Muscle of leg (tissue), 11 donors: ENCODE data around the gene HEPN1. TPM values are rescaled to one million over a fixed set of nuclear protein-coding genes. Genes with fewer than 3 reads are reported as not detected.
A peak's percentile ranks its signal among the peaks of the same experiment; 100 is the strongest.

Source experiments
- DNase-seq: peaks from one replicate; pipeline ENCODE4 v3.0.0; 2013
- H3K27ac ChIP-seq: one replicate; pipeline ENCODE4 v1.5.1; 2013; ENCODE audit warnings: mild to moderate bottlenecking, low read length, control low read depth
- H3K27me3 ChIP-seq: one replicate; pipeline ENCODE4 v1.6.1; 2013; ENCODE audit warnings: low read length; ENCODE audit not compliant: control insufficient read depth, insufficient read depth
- H3K36me3 ChIP-seq: one replicate; pipeline ENCODE4 v1.6.1; 2013; ENCODE audit warnings: low read length; ENCODE audit not compliant: control insufficient read depth, insufficient read depth
- H3K4me1 ChIP-seq: one replicate; pipeline ENCODE4 v1.6.1; 2013; ENCODE audit warnings: low read length; ENCODE audit not compliant: control insufficient read depth, insufficient read depth
- H3K4me3 ChIP-seq: one replicate; pipeline ENCODE4 v1.5.1; 2013; ENCODE audit warnings: low read length, control low read depth
- H3K9me3 ChIP-seq: replicated peaks from 2 replicates; pipeline ENCODE4 v1.6.1; 2013; ENCODE audit warnings: low read depth, low read length; ENCODE audit not compliant: control insufficient read depth
- WGBS: methylation state at CpG from one replicate; pipeline ENCODE4 v1.1.5; 2013; ENCODE audit warnings: missing lambda C conversion rate; ENCODE audit not compliant: insufficient coverage; 5-methylcytosine and 5-hydroxymethylcytosine counted together
- polyA plus RNA-seq, 8 donors: library from polyadenylated mRNA; unstranded; fragments of 120-200 nt; gene quantifications; one replicate each; pipeline versions ENCODE4 v1.2.1 to v1.2.3, GENCODE V29; 2013; ENCODE audit warnings: inconsistent platforms in 1 of 8, low replicate concordance in 1 of 8; ENCODE audit not compliant: insufficient read length in 8 of 8, insufficient read depth in 1 of 8
- total RNA-seq: library from RNA; stranded (reverse); fragments of 120-200 nt; gene quantifications from one replicate; pipeline ENCODE4 v1.2.4, GENCODE V29; 2013

HEPN1 gene
- total and polyA plus RNA-seq, 9 donors, result 0.10 to 0.15 (median 0.12) TPM; not detected in 5

DNA sequence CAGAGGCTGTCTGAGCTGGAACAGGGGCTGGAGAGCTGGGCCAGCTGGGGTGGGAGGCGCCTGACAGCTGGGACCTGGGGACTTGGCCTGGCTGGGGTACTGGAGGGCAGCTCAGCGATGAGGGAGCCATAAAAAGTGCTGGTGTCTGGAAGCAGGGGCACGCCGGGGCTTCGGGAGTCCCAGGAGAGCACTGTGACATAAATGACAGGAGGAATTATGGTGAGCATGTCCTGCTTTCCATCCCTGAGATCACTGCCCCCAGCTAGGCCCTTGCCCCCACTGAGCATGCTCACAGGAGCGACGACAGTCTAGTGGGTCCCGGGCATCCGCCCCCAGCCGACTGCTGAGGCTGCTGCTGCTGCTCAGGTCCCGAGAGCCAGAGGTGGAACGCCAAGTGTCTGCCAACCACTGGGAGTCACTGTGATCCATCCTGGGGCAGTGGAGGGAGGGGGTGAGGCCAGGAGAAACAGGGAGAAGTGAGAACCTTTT is 27.6 kb upstream of the HEPN1 start:
- peaks cover 16% of the 10 kb centered on the region for H3K36me3 ChIP-seq
- no peaks in the 10 kb centered on the region for H3K9me3 ChIP-seq
- 22% methylated on average over 12 of the region's 12 CpGs for WGBS
- H3K4me3 ChIP-seq, result no peak overlapping the region
- DNase-seq, result peak; percentile 58
- peaks cover 2% of the 10 kb centered on the region for H3K27me3 ChIP-seq
- H3K27ac ChIP-seq, result peak overlapping the region; percentile 10
- peaks cover 68% of the 10 kb centered on the region for H3K4me1 ChIP-seq

DNA sequence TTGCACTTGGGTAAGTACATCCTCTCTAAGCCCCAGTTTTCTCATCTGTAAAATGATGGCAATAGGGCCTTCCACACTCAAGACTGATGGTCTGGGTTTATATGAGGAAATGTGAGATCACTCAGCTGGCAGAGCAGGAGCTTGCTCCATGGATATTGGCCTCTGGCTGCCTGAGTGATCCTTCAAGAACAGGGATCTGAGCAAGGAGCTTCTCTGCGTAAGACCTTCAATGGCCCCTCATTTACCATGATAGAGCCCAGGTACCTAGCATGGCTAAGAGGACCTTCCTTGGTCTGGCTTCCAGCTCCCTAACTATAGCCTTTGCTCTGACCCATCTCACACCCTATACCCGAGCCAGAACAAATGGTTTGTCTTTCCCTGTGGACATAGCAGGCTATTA is 26.9 kb upstream of the HEPN1 start:
- DNase-seq, result no peak
- Histone ChIP-seq H3K4me1 (peaks cover 74% of the 10 kb centered on the region), H3K27ac (no peak overlapping the region), H3K9me3 (no peaks in the 10 kb centered on the region), H3K36me3 (peaks cover 16% of the 10 kb centered on the region), H3K27me3 (peaks cover 2% of the 10 kb centered on the region), H3K4me3 (no peak overlapping the region)
- WGBS, result 73% methylated on average over 2 of the region's 2 CpGs

DNA sequence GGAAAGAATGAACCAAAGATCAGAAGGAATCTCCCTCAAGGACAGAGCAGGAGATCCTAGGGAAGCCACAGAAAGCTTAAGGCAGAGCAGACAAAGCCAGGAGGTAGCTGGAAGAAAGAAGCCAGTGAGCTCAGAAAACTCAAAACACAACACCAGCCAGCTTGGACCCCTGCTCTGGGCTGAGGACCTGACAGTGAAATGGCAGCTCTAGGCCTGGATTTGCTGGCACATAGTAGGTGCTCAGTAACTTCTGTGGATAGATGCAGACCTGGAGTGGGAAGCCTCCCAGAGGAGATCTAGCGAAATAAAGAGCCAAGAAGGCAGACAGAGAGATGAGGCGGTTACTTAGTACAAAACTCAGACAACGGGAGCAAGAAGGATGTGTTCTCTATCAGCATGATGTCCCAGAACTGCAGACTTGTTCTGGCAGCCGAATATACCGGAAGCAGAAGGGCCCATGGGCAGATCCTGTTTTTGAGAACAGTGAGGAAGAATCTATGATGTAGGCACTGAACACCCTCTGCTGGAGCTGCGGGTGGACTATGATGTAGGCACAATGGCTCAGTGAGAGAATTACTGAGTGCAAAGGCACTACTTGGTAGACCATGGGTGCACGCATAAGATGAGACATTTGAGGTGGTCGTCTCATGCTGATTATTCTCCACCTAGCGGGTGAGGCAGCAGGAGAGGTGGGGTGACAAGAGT is 26.1 kb upstream of the HEPN1 start:
- no peaks in the 10 kb centered on the region for H3K9me3 ChIP-seq
- 76% methylated on average over 9 of the region's 9 CpGs for WGBS
- H3K36me3 ChIP-seq, result peaks cover 16% of the 10 kb centered on the region
- DNase-seq, result peak; percentile 50
- H3K27ac ChIP-seq, result no peak overlapping the region
- H3K27me3 ChIP-seq, result peaks cover 2% of the 10 kb centered on the region
- H3K4me3 ChIP-seq, result no peak overlapping the region
- peaks cover 81% of the 10 kb centered on the region for H3K4me1 ChIP-seq

DNA sequence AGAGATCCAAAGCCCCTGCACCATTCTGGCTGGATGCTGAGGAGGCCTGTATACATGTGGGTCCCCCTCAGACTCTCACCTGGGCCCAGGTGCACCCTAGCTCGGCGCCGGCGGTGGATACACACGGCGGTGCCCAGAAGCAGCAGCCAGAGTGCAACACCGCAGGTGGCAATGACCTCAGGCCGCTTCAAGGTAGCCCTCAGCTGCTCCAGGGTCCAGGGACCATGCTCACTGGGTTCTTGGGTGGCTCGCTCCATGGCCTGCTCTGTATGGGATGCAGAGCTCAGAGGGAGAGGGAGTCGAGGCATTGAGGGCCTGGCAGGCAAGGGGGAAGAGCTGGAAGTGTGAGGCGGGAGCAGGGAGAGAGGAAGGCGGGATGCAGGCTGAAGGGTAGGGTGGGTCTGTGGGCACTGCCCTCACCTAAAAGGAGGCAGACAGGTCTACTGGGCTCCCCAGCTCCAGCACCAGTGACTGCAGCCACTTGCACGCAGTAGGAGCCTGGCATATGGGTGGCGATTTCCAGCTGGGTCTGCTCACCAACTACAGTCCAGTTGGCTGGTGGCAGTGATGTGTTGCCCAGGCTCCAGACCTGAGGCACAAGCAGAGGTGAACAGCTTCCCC is 25.2 kb upstream of the HEPN1 start:
- Histone ChIP-seq H3K9me3 (no peaks in the 10 kb centered on the region), H3K4me3 (no peak overlapping the region), H3K36me3 (peaks cover 16% of the 10 kb centered on the region), H3K27ac (no peak overlapping the region), H3K4me1 (peaks cover 87% of the 10 kb centered on the region), H3K27me3 (peaks cover 2% of the 10 kb centered on the region)
- DNase-seq, result no peak
- 85% methylated on average over 14 of the region's 14 CpGs for WGBS

DNA sequence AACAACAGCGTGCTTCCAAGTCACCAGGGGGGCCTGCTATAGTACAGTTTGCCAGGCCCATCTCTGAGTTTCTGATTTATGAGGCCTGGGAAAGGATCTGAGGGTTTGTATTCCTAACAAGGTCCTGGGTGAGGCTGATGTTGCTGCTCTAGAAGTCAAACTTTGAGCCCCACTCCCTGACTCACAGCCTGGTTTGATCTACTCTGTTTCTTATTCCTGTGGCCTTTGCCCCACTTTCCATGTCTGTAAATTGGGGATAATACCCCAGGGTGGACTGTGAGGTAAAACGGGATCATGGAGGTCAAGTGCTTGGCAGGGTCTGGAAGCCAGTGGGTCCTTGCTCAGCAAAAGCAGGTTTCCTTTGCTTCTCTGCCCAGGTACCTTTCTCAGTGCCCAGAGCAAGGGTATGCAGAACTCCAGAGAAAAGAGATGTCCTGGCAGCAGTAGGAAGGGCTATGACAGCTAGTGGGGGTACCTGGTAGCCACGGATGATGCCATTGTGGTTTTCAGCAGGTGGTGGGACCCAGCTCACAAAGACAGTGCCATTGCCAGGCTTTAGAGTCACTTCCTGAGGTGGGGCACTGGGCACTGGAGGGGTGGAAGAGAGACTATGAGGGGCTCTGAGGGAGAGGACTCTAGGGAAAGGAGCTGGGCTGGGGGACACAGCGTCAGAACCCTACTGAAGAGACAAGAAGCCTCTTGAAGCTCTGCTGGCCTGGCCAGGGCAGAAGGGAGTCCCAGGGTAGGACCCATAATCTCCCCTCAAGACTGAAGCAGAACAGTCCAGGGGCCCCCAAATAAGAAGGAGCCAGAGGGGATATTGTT is 24.2 kb upstream of the HEPN1 start:
- Histone ChIP-seq H3K27ac (no peak overlapping the region), H3K36me3 (peaks cover 16% of the 10 kb centered on the region), H3K4me1 (peaks cover 93% of the 10 kb centered on the region), H3K4me3 (peak overlapping the region; percentile 39), H3K27me3 (peaks cover 2% of the 10 kb centered on the region), H3K9me3 (no peaks in the 10 kb centered on the region)
- 83% methylated on average over 2 of the region's 4 CpGs for WGBS
- DNase-seq, result no peak

DNA sequence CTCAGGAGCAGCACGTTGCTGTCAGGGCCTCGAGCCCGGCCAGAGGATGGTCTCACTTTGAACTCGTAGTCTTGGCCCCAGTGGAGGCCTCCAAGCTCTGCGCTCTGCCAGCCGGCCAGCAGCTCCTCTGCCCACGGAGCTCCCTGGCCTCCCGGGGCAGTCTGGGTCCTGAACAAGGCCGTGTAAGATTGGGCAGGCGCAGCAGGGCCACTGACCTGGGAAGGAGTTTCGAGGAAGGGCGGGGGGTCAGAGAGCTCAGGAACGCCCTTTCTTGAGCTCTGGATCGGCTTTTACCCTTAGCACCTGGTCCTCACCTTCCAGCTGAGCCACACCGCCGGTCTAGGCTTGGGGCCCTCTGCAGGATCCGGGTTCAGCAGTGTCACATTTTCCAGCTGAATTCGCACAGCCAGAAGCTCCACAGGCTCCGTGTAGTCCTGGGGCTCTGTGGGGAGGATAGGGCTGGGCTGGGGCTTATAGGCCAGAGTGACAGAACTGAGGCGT is 23.5 kb upstream of the HEPN1 start:
- DNase-seq, result no peak
- Histone ChIP-seq H3K36me3 (peaks cover 16% of the 10 kb centered on the region), H3K27ac (peak overlapping the region; percentile 20), H3K4me1 (peaks cover 95% of the 10 kb centered on the region), H3K9me3 (no peaks in the 10 kb centered on the region), H3K4me3 (peak overlapping the region; percentile 39), H3K27me3 (peaks cover 2% of the 10 kb centered on the region)
- 62% methylated on average over 15 of the region's 20 CpGs for WGBS

DNA sequence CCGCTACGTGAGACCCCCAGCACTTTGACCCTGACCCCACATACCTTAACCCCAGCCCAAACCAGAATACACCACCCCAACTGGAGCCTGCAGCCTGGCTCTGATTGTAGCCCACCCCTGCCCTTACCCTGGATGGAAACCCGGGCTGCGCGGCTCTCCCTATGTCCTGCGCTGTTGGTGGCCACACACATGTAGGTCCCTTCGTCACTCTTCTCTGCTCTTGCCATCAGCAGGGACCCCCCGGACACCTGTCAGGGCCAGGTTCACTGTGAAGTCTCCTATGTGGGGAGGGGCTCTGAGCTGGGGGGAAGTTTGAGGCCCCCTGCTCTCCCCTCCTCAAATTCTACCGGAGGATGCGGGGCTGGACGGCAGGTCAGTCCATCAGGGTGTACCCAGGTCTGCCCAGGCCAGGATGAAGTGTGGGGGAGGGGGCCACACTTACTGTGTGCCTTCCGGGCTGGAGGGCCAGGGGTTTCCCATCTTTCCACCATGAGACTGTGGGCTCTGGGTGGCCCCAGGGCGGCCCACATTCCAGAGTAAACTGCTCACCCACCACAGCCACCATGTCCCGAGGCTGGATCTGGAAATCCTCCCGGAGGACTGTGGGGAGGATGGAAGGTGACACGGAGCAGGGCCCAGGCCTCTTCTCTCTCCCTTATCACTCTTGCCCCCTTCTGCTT is 22.8 kb upstream of the HEPN1 start:
- H3K27ac ChIP-seq, result peak overlapping the region; percentile 92
- peaks cover 2% of the 10 kb centered on the region for H3K27me3 ChIP-seq
- DNase-seq, result no peak
- H3K4me3 ChIP-seq, result peak overlapping the region; percentile 39
- WGBS, result 91% methylated on average over 5 of the region's 16 CpGs
- H3K36me3 ChIP-seq, result peaks cover 14% of the 10 kb centered on the region
- no peaks in the 10 kb centered on the region for H3K9me3 ChIP-seq
- H3K4me1 ChIP-seq, result peaks cover 95% of the 10 kb centered on the region

DNA sequence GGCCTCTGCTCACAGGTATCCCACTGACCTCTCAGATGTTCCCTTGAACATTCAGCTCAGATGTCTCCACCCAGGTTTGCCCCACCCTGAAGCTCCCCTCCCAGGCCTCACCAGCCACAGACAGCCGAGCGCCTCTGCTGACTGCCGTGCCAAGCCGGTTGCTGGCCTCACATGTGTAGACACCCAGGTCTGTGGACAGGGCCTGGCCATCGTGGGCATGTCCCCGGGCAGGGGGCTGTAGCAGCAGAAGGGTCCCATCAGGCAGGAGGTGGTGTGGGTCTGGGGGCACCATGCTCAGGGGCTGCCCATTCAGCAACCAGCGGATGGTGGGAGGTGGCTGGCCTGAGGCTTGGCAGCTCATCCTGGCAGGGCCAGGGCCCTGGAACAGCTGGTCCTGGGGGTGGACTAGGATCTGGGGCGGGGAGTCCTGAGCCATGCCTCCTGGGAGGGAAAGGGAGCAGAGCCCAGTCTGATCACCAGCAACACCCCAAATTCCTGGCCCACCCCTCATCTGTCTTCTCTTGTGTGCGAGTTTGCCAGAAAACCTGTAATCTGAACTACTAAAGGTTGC is 22.1 kb upstream of the HEPN1 start:
- H3K9me3 ChIP-seq, result no peaks in the 10 kb centered on the region
- peaks cover 2% of the 10 kb centered on the region for H3K27me3 ChIP-seq
- peak; percentile 82 for DNase-seq
- peak overlapping the region; percentile 39 for H3K4me3 ChIP-seq
- peak overlapping the region; percentile 92 for H3K27ac ChIP-seq
- H3K36me3 ChIP-seq, result peaks cover 14% of the 10 kb centered on the region
- WGBS, result 38% methylated on average over 4 of the region's 9 CpGs
- H3K4me1 ChIP-seq, result peaks cover 88% of the 10 kb centered on the region

DNA sequence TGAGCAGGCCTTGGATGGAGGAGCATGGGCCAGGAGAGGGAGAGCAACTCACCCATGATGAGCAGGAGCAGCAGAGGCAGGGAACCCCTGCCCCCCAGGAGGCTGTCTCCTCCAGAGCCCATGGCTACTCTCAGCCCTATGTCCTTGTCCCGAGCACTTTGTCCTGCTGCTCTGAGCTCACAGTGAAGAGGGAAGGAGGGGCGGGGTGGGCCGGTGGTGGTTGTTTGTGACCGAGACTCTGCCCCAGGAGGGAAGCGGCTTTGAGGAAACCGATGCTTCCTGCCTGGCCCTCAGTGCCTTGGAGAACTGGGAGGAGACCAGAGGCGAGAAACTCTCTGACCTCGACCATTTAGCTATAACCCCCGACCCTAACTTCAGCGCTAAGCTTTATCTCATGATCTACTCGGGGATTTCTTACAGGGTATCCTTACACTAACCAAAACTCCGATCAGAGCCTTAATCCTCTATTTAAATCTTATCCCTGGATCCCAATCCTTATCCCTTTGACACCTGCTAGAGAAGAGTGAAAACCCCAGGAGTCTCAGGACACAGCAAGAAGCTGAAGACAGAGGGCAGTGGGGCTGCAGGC is 21.3 kb upstream of the HEPN1 start, which contains the start of gene ROBO4:
ROBO4 (minus strand) TSS at position 192 of the 589 bp plus-strand sequence; CDS start at position 122, 70 bp downstream.
- Histone ChIP-seq H3K36me3 (peaks cover 14% of the 10 kb centered on the region), H3K9me3 (no peaks in the 10 kb centered on the region), H3K4me1 (peaks cover 80% of the 10 kb centered on the region), H3K4me3 (peak within 1 kb of the TSS; percentile 39), H3K27ac (peak within 1 kb of the TSS; percentile 92), H3K27me3 (peaks cover under 1% of the 10 kb centered on the region)
- peak; percentile 61 for DNase-seq
- 46% methylated on average over 8 of the region's 12 CpGs for WGBS
